HepG2 (cell line): ENCODE results near the gene HES7. TPM values are rescaled to one million over a fixed set of nuclear protein-coding genes. Genes with fewer than 3 reads are reported as not detected.
A peak's percentile ranks its signal among the peaks of the same experiment; 100 is the strongest.

Experiments used
- ARID4A ChIP-seq: sonication (generic); formaldehyde crosslinking; IDR thresholded peaks from 2 replicates; pipeline ENCODE4 v1.5.0; 2020; ENCODE audit warnings: mild to moderate bottlenecking, missing genetic modification reagents, borderline replicate concordance
- BATF2 ChIP-seq: sonication (generic); formaldehyde crosslinking; IDR thresholded peaks from 2 replicates; pipeline ENCODE4 v1.8.0; 2022; ENCODE audit warnings: mild to moderate bottlenecking, missing genetic modification reagents, moderate library complexity
- HIC2 ChIP-seq: sonication (generic); formaldehyde crosslinking; IDR thresholded peaks from 2 replicates; pipeline ENCODE4 v1.9.0; 2022; ENCODE audit warnings: low read depth, missing genetic modification reagents
- HIVEP1 ChIP-seq: sonication (generic); formaldehyde crosslinking; IDR thresholded peaks from 2 replicates; pipeline ENCODE4 v1.4.0; 2020; ENCODE audit warnings: mild to moderate bottlenecking, missing genetic modification reagents
- JDP2 ChIP-seq: sonication (generic); formaldehyde crosslinking; IDR thresholded peaks from 2 replicates; pipeline ENCODE4 v1.8.1; 2022; ENCODE audit warnings: missing genetic modification reagents, borderline replicate concordance
- MED1 ChIP-seq: sonication (generic); formaldehyde crosslinking; IDR thresholded peaks from 2 replicates; pipeline ENCODE4 v1.4.0; 2020; ENCODE audit warnings: missing genetic modification reagents
- MEIS1 ChIP-seq: sonication (generic); formaldehyde crosslinking; IDR thresholded peaks from 2 replicates; pipeline ENCODE4 v1.9.0; 2021; ENCODE audit warnings: mild to moderate bottlenecking, missing genetic modification reagents, moderate library complexity, borderline replicate concordance
- MTA1 ChIP-seq: sonication (generic); formaldehyde crosslinking; IDR thresholded peaks from 2 replicates; pipeline ENCODE4 v1.4.0; 2020; ENCODE audit warnings: missing genetic modification reagents, mild to moderate bottlenecking, borderline replicate concordance
- POLR2AphosphoS2 ChIP-seq: IDR thresholded peaks from 2 replicates; pipeline ENCODE4 v1.6.1; 2011; ENCODE audit warnings: low read depth, low read length, improper control_type of control experiment
- RFX3 ChIP-seq: IDR thresholded peaks from 2 replicates; pipeline ENCODE4 v1.6.1; 2016; ENCODE audit warnings: missing biosample characterization, missing genetic modification reagents
- SNRNP70 ChIP-seq: fragments of 200-400 bp; formaldehyde crosslinking; IDR thresholded peaks from 2 replicates; pipeline ENCODE4 v1.6.1; 2017; ENCODE audit warnings: mild to moderate bottlenecking, low read depth, low read length, moderate library complexity
- ZBTB7B ChIP-seq: sonication (generic); formaldehyde crosslinking; IDR thresholded peaks from 2 replicates; pipeline ENCODE4 v1.4.0; 2020; ENCODE audit warnings: missing genetic modification reagents
- ZC3H4 ChIP-seq: sonication (generic); formaldehyde crosslinking; IDR thresholded peaks from 2 replicates; pipeline ENCODE4 v1.4.0; 2020; ENCODE audit warnings: missing genetic modification reagents, borderline replicate concordance
- ZMYM4 ChIP-seq: sonication (generic); formaldehyde crosslinking; IDR thresholded peaks from 2 replicates; pipeline ENCODE4 v1.8.1; 2023; ENCODE audit warnings: mild to moderate bottlenecking, missing genetic modification reagents
- ZNF138 ChIP-seq: sonication (generic); formaldehyde crosslinking; IDR thresholded peaks from 2 replicates; pipeline ENCODE4 v1.5.0; 2020; ENCODE audit warnings: mild to moderate bottlenecking, low read depth, missing genetic modification reagents
- ZNF282 ChIP-seq: fragments of 450-650 bp; IDR thresholded peaks from 2 replicates; pipeline ENCODE4 v1.6.1; 2018; ENCODE audit not compliant: partially characterized antibody
- ZNF367 ChIP-seq: sonication (generic); formaldehyde crosslinking; IDR thresholded peaks from 2 replicates; pipeline ENCODE4 v1.4.0; 2020; ENCODE audit warnings: missing genetic modification reagents, borderline replicate concordance
- ZNF556 ChIP-seq: sonication (generic); formaldehyde crosslinking; IDR thresholded peaks from 2 replicates; pipeline ENCODE4 v1.4.0; 2020; ENCODE audit warnings: mild to moderate bottlenecking, missing genetic modification reagents, borderline replicate concordance
- ZNF558 ChIP-seq: sonication (generic); formaldehyde crosslinking; IDR thresholded peaks from 2 replicates; pipeline ENCODE4 v1.9.0; 2022; ENCODE audit warnings: mild to moderate bottlenecking, missing genetic modification reagents, borderline replicate concordance
- ZNF746 ChIP-seq: sonication (generic); formaldehyde crosslinking; IDR thresholded peaks from 2 replicates; pipeline ENCODE4 v1.8.0; 2022; ENCODE audit warnings: mild to moderate bottlenecking, missing genetic modification reagents
- ZNF766 ChIP-seq: sonication (generic); formaldehyde crosslinking; IDR thresholded peaks from 2 replicates; pipeline ENCODE4 v1.5.0; 2020; ENCODE audit warnings: missing genetic modification reagents, borderline replicate concordance
- polyA plus RNA-seq, 8 experiments: library from polyadenylated mRNA; depleted of rRNA in 3 of 8; stranded (reverse) in 7 of 8; unstranded in 1 of 8; fragments of >200 nt; fragmentation: Illumina TruSeq in 4 of 8; extraction: Trizol in 4 of 8; gene quantifications; 2 replicates each; pipeline versions ENCODE4 v1.2.1 to v1.2.3, GENCODE V29; 2011 to 2016; ENCODE audit warnings: low read depth in 4 of 8, missing spikeins in 1 of 8, mixed read lengths in 1 of 8; ENCODE audit not compliant: insufficient read depth in 1 of 8
- total RNA-seq, 5 experiments: library from RNA; depleted of rRNA; stranded (reverse); fragments of >200 nt; fragmentation: Illumina TruSeq; extraction: Trizol; gene quantifications; 2 replicates each; pipeline ENCODE4 v1.2.3, GENCODE V29; 2016; ENCODE audit warnings: low read depth in 1 of 5
- TF ChIP-seq, protein P1 (sequence below): sonication (generic); formaldehyde crosslinking; IDR thresholded peaks from 2 replicates; pipeline ENCODE4 v1.4.0; 2020; ENCODE audit warnings: missing genetic modification reagents

The HES7 gene
- total and polyA plus RNA-seq, 2 of the 13 experiments (the other 11 are each of a cell fraction or from before 2014, with no cell fraction given): not detected

GRCh38 chr17:8121681-8122421, 2.1 kb downstream of the HES7 start (continued):
- peak; percentile 41; the same call in 1 of the 2 replicates for TF ChIP-seq MED1 (CRISPR knock-in tag)
- TF ChIP-seq HIVEP1 (CRISPR knock-in tag): no peak
- no peak for TF ChIP-seq JDP2 (CRISPR knock-in tag)
- 0 out of 2 replicates have a peak, but pooled peaks have one; percentile 40 for TF ChIP-seq ZBTB7B
- TF ChIP-seq, protein P1, sequence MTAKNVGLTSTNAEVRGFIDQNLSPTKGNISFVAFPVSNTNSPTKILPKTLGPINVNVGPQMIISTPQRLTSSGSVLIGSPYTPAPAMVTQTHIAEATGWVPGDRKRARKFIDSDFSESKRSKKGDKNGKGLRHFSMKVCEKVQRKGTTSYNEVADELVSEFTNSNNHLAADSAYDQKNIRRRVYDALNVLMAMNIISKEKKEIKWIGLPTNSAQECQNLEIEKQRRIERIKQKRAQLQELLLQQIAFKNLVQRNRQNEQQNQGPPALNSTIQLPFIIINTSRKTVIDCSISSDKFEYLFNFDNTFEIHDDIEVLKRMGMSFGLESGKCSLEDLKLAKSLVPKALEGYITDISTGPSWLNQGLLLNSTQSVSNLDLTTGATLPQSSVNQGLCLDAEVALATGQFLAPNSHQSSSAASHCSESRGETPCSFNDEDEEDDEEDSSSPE (CRISPR knock-in tag): peak; percentile 58; the same call in 1 of the 2 replicates
- no peak for TF ChIP-seq HIC2 (CRISPR knock-in tag)
- TF ChIP-seq POLR2AphosphoS2: no peak
- TF ChIP-seq ZMYM4 (CRISPR knock-in tag): no peak
- no peak for TF ChIP-seq MEIS1 (CRISPR knock-in tag)
- peak; percentile 57; the same call in 1 of the 2 replicates for TF ChIP-seq MTA1 (CRISPR knock-in tag)
- TF ChIP-seq ZC3H4: no peak
- TF ChIP-seq ZNF556 (CRISPR knock-in tag): 0 out of 2 replicates have a peak, but pooled peaks have one; percentile 22
- peak; percentile 67; the same call in 1 of the 2 replicates for TF ChIP-seq ARID4A (CRISPR knock-in tag)
- no peak for TF ChIP-seq ZNF766 (CRISPR knock-in tag)
- TF ChIP-seq ZNF282: no peak
- TF ChIP-seq RFX3: no peak
- no peak for TF ChIP-seq ZNF367
- no peak; the same call in 1 of the 2 replicates for TF ChIP-seq ZNF558 (CRISPR knock-in tag)
- 0 out of 2 replicates have a peak, but pooled peaks have one; percentile 44 for TF ChIP-seq BATF2 (CRISPR knock-in tag)
- TF ChIP-seq SNRNP70: no peak
- no peak for TF ChIP-seq ZNF746
- no peak for TF ChIP-seq ZNF138 (CRISPR knock-in tag)
